HG03045 (cell line): Measurements from ENCODE around the gene ABCC4.
"Not testable (repeated sequence)": the region's sequence is repeated elsewhere in the genome, so short reads cannot be mapped to it uniquely, and the experiment has no call there.

ENCODE experiments used
- ATAC-seq: cut with Tn5 transposase; IDR thresholded peaks from one replicate; pipeline ENCODE4 v1.9.1; 2021; ENCODE audit warnings: mild to moderate bottlenecking, moderate library complexity; ENCODE audit not compliant: unreplicated experiment

ABCC4 gene

GRCh38 chr13:95201814-95202651 is 99.2 kb downstream of the ABCC4 start:
- ATAC-seq = no peak

DNA sequence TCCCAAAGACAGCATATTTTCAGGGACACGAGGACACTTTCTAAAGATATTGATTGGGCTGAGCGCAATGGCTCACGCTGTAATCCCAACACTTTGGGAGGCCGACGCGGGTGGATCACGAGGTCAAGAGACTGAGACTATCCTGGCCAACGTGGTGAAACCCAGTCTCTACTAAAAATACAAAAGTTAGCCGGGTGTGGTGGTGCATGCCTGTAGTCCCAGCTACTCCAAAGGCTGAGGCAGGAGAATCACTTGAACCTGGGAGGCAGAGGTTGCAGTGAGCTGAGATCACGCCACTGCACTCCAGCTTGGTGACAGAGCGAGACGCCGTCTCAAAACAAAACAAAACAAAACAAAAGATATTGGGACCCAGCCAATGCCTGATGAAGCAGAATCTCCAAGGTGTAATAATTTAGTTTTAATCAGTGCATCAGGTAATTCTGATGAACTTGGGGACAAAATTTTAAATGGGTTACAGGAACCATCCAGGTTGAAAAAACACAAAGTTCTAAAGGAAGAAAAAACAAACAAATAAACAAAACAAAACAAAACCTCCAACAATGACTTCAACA is 100.8 kb downstream of the ABCC4 start:
- not testable (repeated sequence) for ATAC-seq

DNA sequence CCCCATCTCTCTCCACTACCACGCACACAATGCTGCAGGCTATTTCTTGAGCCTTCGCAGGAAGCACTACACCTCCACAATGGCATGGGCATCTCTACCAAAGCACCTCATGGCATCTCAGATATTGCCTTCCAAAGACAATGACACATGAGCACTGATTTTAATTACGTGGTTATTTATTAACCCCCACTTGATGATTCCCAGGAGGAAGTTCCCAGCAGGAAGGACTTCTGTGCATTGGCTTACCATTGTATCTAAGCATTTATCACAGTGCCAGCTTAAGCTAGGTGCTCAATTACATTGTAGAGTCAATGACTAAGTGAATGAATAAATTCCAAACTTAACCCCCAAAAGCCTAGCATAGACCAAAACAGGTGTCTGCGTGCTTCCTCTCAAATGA is 101.4 kb downstream of the ABCC4 start:
- no peak for ATAC-seq

DNA sequence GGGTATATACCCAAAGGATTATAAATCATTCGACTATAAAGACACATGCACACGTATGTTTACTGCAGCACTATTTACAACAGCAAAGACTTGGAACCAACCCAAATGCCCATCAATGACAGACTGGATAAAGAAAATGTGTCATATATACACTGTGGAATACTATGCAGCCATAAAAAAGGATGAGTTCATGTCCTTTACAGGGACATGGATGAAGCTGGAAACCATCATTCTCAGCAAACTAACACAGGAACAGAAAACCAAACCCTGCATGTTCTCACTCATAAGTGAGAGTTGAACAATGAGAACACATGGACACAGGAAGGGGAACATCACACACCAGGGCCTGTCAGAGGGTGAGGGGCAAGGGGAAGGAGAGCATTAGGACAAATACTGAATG is 102.6 kb downstream of the ABCC4 start:
- ATAC-seq = not testable (repeated sequence)

GRCh38 chr13:95197548-95197947 is 103.7 kb downstream of the ABCC4 start:
- ATAC-seq = no peak

DNA sequence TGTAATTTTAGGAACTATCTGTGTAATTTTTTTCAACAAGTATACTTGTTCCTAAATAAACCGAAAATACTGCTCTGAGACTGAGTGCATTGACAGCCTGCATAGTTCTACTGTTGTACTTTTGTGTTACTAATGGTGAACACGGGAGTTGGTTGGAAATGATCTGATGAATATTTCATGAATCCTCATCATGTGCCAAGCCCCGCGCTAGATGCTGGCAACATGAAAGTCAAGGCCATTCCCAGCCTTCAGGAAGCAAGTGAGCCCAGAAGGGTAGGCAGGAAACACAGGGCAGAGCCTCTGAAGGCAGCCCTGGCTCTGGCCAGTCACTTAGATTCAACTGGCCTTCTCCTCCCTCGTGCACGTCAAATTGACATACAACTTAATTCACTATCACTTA is 106.1 kb downstream of the ABCC4 start:
- ATAC-seq = no peak

DNA sequence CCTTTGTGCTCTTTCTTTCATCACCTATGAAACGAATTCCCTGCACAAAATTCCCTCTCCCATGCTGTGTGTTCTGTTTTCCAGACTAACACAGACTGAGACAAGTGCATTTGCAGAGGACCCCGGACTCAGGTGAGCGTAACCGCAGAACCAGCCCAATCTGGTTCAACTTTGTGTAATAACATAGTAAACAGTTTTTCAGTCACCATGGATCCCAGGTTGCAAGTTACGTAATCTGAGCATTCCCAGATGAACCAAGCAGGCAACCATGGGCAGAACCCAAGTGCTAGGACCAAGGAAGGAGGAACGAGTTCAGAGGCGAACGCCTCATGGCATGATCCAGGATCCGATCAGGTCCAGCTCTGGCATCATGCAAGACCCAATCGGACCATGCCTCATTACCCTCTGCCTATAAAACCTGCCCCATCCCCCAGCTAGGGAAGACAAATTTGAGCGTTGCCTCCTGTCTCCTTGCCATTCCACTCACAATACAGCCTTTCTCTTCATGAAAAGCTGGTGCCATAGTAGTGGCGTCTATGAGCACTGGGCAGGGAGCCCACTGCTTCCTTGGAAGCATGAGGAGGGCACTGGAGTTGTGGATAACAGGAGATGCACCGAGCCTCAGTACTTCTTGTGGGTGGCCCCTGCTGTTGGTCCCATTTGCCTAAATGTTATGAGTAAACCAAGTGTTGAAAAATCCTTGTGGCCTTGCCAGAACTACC is 107.6 kb downstream of the ABCC4 start:
- ATAC-seq = no peak

- no peak for ATAC-seq
Measured at GRCh38 chr13:95192998-95193397, 108.3 kb downstream of the ABCC4 start.

DNA sequence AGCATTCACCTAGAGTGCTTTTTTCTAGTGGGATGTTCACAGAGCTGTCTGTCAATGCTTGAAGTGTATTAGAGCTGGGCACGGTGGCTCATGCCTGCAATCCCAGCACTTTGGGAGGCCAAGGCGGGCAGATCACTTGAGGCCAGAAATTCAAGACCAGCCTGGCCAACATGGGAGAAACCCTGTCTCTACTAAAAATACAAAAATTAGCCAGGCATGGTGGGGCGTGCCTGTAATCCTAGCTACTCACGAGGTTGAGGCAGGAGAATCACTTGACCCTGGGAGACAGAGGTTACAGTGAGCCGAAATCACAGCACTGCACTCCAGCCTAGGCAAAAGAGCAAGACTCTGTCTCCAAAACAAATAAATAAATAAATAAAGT is 108.7 kb downstream of the ABCC4 start:
- ATAC-seq = not testable (repeated sequence)

DNA sequence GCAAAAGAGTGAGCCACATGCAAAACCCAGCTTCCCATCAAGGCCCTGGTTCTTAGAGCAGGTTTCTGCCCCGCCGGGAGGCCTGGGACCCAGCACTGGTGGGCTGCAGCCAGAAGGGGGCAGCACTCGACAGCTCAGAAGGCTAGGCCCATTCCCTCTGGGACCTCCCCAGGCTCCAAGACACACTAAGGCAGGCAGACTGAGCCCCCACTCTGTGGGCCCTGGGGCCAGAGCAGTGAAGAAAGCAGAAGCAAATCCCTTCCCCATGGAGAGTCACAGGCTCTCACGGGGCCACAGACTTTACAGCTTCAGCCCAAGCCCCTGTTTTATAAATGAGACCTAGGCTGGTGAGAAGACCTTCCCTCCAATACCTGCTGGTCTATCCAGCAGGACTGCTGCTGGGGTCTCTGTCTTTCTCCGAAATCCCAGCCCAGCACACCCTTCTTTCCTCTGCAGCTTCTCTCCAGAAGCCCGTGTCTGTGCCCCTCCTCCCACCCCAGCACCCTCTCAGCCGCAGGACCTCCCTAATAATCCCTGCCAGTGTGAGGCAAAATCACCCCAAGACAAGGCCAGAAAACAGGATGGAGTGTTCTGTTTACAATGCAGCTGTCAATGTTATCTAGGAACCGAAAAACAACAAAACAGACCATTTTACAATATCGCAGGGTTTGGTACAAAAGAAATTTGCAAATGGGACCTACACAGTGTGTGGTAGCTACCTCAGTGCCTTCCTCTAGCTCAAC is 109.3 kb downstream of the ABCC4 start:
- peak; percentile 92 for ATAC-seq

- ATAC-seq = no peak
Measured at GRCh38 chr13:95188128-95188527, 113.1 kb downstream of the ABCC4 start.

DNA sequence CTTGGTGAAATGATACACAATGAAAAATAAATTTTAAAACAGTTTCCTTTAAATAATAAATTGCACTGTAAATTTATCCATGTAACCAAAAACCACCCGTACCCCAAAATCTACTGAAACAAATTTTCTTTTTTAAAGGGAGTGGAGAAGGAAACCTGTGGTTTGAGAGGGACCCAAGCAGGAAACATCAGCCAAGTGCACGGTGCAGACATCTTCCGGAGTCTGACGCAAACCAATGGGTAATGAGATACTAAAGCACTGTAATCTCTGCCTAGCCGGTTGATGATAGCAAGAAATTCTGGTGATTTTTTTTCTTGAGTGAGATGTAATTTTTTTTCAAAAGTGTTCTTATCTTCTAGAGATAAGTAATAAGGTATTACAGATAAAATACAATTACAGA is 115.4 kb downstream of the ABCC4 start:
- ATAC-seq = no peak

GRCh38 chr13:95185311-95185710 is 115.9 kb downstream of the ABCC4 start:
- ATAC-seq = no peak

GRCh38 chr13:95184317-95184716 is 116.9 kb downstream of the ABCC4 start:
- no peak for ATAC-seq

DNA sequence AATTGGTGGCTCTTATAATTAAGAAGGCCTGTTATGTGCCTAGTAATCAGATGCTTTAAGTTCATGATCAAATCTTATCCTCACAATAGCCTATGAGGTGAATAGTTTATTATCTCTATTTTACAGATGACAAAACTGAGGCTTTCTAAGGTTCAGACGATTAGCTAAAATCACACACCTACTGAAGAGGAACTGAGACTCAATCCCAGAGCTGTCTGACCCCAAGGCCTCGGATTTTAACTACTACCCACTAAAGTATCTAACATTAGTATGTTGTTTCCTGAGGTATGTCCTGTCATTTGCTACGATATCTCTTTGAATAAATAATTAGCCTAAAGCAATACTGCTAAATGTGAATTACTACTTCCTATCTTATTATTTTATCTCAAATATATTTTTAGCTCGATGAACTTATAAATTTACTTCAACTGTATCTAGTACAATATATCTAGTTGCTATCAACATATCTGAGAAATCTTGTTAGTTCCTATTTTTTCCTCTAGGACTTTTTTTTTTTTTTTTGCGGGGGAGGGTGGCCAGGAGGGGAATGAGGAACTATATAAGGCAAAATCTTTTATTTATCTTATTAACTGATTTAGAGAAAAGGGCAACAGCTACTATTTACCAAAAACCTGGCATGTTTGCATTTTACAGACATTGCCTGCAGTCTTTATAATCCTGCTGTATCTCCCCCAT is 118.5 kb downstream of the ABCC4 start:
- no peak for ATAC-seq

GRCh38 chr13:95181586-95181985 is 119.7 kb downstream of the ABCC4 start:
- ATAC-seq = peak; percentile 72

GRCh38 chr13:95180513-95181245 is 120.6 kb downstream of the ABCC4 start:
- ATAC-seq = no peak

GRCh38 chr13:95176611-95177259 is 124.5 kb downstream of the ABCC4 start:
- no peak for ATAC-seq

DNA sequence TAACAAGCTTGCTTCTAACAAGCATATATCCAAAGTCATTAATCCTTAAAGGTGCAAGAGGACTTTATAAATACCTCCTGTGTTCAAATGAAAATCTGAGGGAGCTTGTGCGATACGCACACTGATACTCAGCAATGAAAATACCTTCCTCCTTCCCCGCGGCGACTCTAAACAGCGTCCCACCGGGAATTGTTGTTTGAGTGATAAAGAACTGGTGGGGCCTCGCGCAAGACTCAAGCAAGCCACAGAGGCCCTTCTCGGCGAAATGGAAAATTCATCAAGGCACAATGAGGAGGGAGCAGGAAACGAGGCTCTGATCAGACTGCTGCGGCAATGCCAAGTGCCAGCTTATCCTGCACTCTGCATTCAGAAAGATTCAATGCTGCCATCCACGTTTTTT is 126.7 kb downstream of the ABCC4 start:
- ATAC-seq = no peak
